ENCODE data around the gene SYNJ1. TPM values are rescaled to one million over a fixed set of nuclear protein-coding genes. Genes with fewer than 3 reads are reported as not detected.

Gene SYNJ1
- total and polyA plus RNA-seq, 7 donors: 5.9 to 14.8 (median 10.8) TPM

DNA sequence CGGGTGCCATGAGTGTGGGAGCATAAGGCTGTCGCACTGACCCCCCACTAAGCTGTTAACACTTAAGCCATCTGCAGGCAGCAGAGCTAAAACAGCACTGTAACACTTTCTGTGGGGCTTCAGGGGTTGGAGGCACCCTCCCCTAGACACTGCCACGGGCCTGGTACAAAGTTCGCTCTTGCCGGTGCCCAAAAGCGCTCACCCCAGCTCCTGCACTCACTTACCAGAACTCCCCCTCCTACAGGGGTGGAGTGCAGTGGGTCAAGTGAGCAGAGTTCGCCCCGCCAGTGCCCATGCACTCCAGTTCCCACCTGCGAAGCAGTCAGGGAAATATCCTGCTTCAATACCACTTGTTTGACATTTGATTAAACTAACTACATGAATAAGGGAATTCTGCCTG lies 69.3 kb downstream of the SYNJ1 start:
- H3K4me3 ChIP-seq: no peak overlapping the region
- peaks cover 0 to 80% of the 10 kb centered on the region in 2 donors for H3K36me3 ChIP-seq (ENCODE audit: insufficient read depth in 1 of 2, low read depth in 1 of 2)
- H3K4me1 ChIP-seq: no peaks in the 10 kb centered on the region
- 92 to 96% (median 95%) methylated on average over 9 of the region's 9 CpGs for WGBS, 3 donors
- TF ChIP-seq, protein P1, sequence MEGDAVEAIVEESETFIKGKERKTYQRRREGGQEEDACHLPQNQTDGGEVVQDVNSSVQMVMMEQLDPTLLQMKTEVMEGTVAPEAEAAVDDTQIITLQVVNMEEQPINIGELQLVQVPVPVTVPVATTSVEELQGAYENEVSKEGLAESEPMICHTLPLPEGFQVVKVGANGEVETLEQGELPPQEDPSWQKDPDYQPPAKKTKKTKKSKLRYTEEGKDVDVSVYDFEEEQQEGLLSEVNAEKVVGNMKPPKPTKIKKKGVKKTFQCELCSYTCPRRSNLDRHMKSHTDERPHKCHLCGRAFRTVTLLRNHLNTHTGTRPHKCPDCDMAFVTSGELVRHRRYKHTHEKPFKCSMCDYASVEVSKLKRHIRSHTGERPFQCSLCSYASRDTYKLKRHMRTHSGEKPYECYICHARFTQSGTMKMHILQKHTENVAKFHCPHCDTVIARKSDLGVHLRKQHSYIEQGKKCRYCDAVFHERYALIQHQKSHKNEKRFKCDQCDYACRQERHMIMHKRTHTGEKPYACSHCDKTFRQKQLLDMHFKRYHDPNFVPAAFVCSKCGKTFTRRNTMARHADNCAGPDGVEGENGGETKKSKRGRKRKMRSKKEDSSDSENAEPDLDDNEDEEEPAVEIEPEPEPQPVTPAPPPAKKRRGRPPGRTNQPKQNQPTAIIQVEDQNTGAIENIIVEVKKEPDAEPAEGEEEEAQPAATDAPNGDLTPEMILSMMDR (IDR thresholded peaks at IDR 0.05): no peak
- no peaks in the 10 kb centered on the region for H3K27me3 ChIP-seq (ENCODE audit: insufficient read depth in 3 of 3, low read length in 2 of 3)
- ATAC-seq: no peak
- intact Hi-C loops (cut with DNase I): loop anchor here in 1 of 2 donors (10.0 kb wide), 1 partner anchor 166 kb away; no protein-coding TSS in a partner anchor
- H3K9me3 ChIP-seq: no peaks in the 10 kb centered on the region
- DNase-seq: no peak
- no peak overlapping the region for H3K27ac ChIP-seq

DNA sequence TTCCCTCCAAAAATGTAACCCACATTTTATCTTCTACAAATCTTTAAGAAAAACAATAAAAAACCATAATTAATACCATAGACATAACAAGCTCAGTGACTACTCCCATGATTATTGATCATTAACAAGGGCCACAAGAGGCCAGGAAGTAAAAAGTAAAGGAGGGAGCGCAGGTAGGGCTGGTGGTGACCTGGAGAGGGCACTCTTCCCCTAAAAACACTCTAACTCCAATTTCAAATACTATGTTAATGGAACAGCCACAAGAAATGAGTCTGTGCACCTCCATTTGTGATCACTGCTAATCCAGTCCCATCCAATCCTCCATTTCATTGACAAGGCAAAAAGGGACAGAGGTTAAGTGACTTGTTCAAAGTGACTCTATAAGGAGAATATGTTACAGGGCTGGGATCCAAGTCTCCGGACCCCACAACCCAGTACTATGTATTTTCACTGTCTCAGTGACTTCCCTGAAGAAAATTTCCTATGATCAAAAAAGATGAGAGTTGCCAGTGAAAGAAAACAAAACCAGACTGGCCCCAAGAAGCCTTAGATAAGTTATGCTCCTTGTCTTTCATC lies 74.4 kb downstream of the SYNJ1 start:
- TF ChIP-seq, protein P1 (IDR thresholded peaks at IDR 0.05): peak; percentile 53
- WGBS, 3 donors: 91 to 97% (median 94%) methylated on average over 2 of the region's 2 CpGs
- H3K4me1 ChIP-seq: no peaks in the 10 kb centered on the region
- H3K27ac ChIP-seq: no peak overlapping the region
- H3K9me3 ChIP-seq: no peaks in the 10 kb centered on the region
- ATAC-seq: peak in 1 of 4 donors; percentile 56
- intact Hi-C loops (cut with DNase I): loop anchor here in 1 of 2 donors (10.0 kb wide), 1 partner anchor 171 kb away; no protein-coding TSS in a partner anchor
- no peaks in the 10 kb centered on the region for H3K27me3 ChIP-seq (ENCODE audit: insufficient read depth in 3 of 3, low read length in 2 of 3)
- H3K4me3 ChIP-seq: no peak overlapping the region
- DNase-seq: no peak
- peaks cover 0 to 94% of the 10 kb centered on the region in 2 donors for H3K36me3 ChIP-seq (ENCODE audit: insufficient read depth in 1 of 2, low read depth in 1 of 2)

DNA sequence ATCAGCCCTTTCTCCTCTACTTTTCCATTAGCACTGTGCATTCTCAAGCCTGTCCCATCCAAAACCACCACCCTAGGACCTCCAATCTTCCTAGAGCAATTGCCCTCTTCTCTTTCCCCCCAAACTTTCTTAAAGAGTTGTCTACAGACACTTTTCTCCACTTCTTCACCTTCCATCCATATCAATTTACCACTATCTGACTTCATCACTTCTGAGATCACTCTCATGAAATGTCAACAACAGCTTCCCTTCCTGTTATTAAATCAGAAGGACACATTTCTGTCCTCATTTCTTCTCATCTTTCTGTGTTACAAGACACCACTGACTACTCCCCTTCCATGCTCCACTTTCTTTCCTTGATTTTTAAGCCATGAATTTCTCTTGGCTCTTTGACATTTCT lies 79.6 kb downstream of the SYNJ1 start:
- intact Hi-C loops (cut with DNase I): no loop called here
- Histone ChIP-seq H3K27me3 (ENCODE audit: insufficient read depth in 3 of 3, low read length in 2 of 3) (no peaks in the 10 kb centered on the region), H3K36me3 (ENCODE audit: insufficient read depth in 1 of 2, low read depth in 1 of 2) (peaks cover 7 to 96% of the 10 kb centered on the region in 2 donors), H3K9me3 (no peaks in the 10 kb centered on the region), H3K4me1 (no peaks in the 10 kb centered on the region), H3K27ac (no peak overlapping the region), H3K4me3 (no peak overlapping the region)
- no peak for ATAC-seq
- DNase-seq: no peak
- TF ChIP-seq, protein P1 (IDR thresholded peaks at IDR 0.05): no peak

DNA sequence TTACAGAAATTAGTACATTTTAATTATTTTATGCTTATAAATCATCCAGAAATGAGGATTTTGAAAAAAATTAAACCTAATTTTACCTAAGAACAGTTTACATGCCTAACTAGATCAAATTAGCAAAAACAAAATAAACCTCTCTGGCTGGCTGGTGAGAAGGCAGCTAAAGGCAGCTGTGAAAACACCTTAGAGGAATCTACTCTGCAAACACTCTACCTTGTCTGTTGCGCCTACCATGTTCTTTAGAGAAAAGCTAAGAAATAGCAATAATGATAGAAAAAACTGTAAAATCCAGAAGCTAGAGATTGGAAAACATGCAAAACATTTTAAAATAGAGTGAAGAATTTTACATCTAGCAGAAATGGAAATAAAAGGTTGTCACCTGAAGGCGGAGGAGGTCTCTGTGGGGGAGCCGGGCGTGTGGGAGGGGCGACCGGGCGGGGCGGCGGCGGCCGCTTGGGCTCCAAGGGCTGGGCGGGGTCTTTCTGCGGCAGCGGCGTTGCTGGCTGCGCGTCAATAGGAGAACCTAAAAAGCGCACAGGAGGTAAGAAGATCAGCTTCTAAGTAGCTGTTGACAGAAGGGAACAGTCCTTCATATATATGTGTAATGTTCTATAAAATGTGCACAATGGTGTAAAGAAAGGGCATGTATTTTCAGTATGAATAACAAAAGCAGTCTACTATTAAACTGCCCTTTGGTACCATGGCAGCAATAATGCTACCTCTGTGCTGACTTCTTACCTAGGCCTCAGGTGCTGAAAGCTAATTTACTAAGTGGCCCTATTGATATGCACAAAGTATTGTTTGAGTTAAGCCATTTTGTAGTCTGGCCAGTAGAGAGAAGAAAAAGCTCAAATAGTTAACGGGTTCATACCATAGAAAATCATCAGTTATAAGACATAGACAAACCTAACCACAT lies 82.3 kb downstream of the SYNJ1 start:
- no peak overlapping the region for H3K4me3 ChIP-seq
- DNase-seq (no peak), ATAC-seq (no peak)
- H3K4me1 ChIP-seq: no peaks in the 10 kb centered on the region
- no peaks in the 10 kb centered on the region for H3K27me3 ChIP-seq (ENCODE audit: insufficient read depth in 3 of 3, low read length in 2 of 3)
- H3K27ac ChIP-seq: no peak overlapping the region
- H3K36me3 ChIP-seq (ENCODE audit: insufficient read depth in 1 of 2, low read depth in 1 of 2): peaks cover 7 to 95% of the 10 kb centered on the region in 2 donors
- TF ChIP-seq, protein P1 (IDR thresholded peaks at IDR 0.05): no peak
- WGBS, 3 donors: 67 to 73% (median 68%) methylated on average over 19 of the region's 19 CpGs
- no peaks in the 10 kb centered on the region for H3K9me3 ChIP-seq
- intact Hi-C loops (cut with DNase I): no loop called here

Data from psoas muscle (tissue), 8 donors.